ENCODE results near the gene EEF2. TPM values are rescaled to one million over a fixed set of nuclear protein-coding genes. Genes with fewer than 3 reads are reported as not detected.

EEF2 gene
- total RNA-seq, 1 experiment from 2014 or later = 1,742 TPM

- Histone ChIP-seq H3K27me3 (ENCODE audit: insufficient read depth, low read depth) (no peaks in the 10 kb centered on the region), H3K9me2 (ENCODE audit: insufficient read depth) (no peaks in the 10 kb centered on the region), H3K4me1 (replicated peaks; ENCODE audit: insufficient read depth) (no peaks in the 10 kb centered on the region), H2AFZ (no peak overlapping the region), H3F3A (ENCODE audit: insufficient read depth, low read depth) (no peaks in the 10 kb centered on the region), H3K36me3 (ENCODE audit: low read depth) (no peaks in the 10 kb centered on the region), H3K4me3 (no peak overlapping the region), H3K9me3 (ENCODE audit: insufficient read depth, low read depth) (no peaks in the 10 kb centered on the region), H3K27ac (no peak overlapping the region), H3K79me2 (ENCODE audit: low read depth) (peaks cover 6% of the 10 kb centered on the region; the same call in 1 of the 2 replicates), H3K4me2 (no peak overlapping the region), H4K20me1 (ENCODE audit: insufficient read depth) (peaks cover 15% of the 10 kb centered on the region)
- TF ChIP-seq CTCF (conservative IDR thresholded peaks at IDR 0.05) (no peak), EZH2 (IDR thresholded peaks at IDR 0.05; ENCODE audit: low read depth) (no peak)
- no TSS peak for BruUV-seq (replicated peaks)
- POLR2A ChIA-PET (ENCODE audit: unreplicated experiment) = no interaction called here
- CTCF ChIA-PET = no interaction called here
- intact Hi-C loops (cut with micrococcal nuclease; ENCODE audit: unreplicated experiment) = no loop called here
- DNase-seq = no peak
Observed at GRCh38 chr19:4015705-4016402, 30.6 kb upstream of the EEF2 start.

- ChIA-PET CTCF (no interaction called here), POLR2A (ENCODE audit: unreplicated experiment) (no interaction called here)
- no peaks in the 10 kb centered on the region for H3K27me3 ChIP-seq (ENCODE audit: insufficient read depth, low read depth)
- no peaks in the 10 kb centered on the region for H3K4me1 ChIP-seq (replicated peaks; ENCODE audit: insufficient read depth)
- H3K79me2 ChIP-seq (ENCODE audit: low read depth) = peaks cover 7% of the 10 kb centered on the region; the same call in 1 of the 2 replicates
- H3F3A ChIP-seq (ENCODE audit: insufficient read depth, low read depth) = no peaks in the 10 kb centered on the region
- H3K27ac ChIP-seq = no peak overlapping the region
- no peak for TF ChIP-seq CTCF (conservative IDR thresholded peaks at IDR 0.05)
- TF ChIP-seq EZH2 (IDR thresholded peaks at IDR 0.05; ENCODE audit: low read depth) = no peak
- no peaks in the 10 kb centered on the region for H3K36me3 ChIP-seq (ENCODE audit: low read depth)
- no peak overlapping the region for H3K4me3 ChIP-seq
- H3K9me3 ChIP-seq (ENCODE audit: insufficient read depth, low read depth) = no peaks in the 10 kb centered on the region
- no peak overlapping the region for H2AFZ ChIP-seq
- no peaks in the 10 kb centered on the region for H3K9me2 ChIP-seq (ENCODE audit: insufficient read depth)
- no TSS peak for BruUV-seq (replicated peaks)
- intact Hi-C loops (cut with micrococcal nuclease; ENCODE audit: unreplicated experiment) = no loop called here
- H3K4me2 ChIP-seq = no peak overlapping the region
- peaks cover 15% of the 10 kb centered on the region for H4K20me1 ChIP-seq (ENCODE audit: insufficient read depth)
- no peak for DNase-seq
Observed at GRCh38 chr19:4014541-4015491, 29.6 kb upstream of the EEF2 start.

GRCh38 chr19:4013886-4014540 lies 28.8 kb upstream of the EEF2 start:
- POLR2A ChIA-PET (ENCODE audit: unreplicated experiment) = no interaction called here
- no peak overlapping the region for H3K4me3 ChIP-seq
- H4K20me1 ChIP-seq (ENCODE audit: insufficient read depth) = peaks cover 15% of the 10 kb centered on the region
- H3K9me3 ChIP-seq (ENCODE audit: insufficient read depth, low read depth) = no peaks in the 10 kb centered on the region
- intact Hi-C loops (cut with micrococcal nuclease; ENCODE audit: unreplicated experiment) = no loop called here
- H3K79me2 ChIP-seq (ENCODE audit: low read depth) = peaks cover 16% of the 10 kb centered on the region
- H3K36me3 ChIP-seq (ENCODE audit: low read depth) = no peaks in the 10 kb centered on the region
- no peak overlapping the region for H3K27ac ChIP-seq
- no peaks in the 10 kb centered on the region for H3K9me2 ChIP-seq (ENCODE audit: insufficient read depth)
- H3F3A ChIP-seq (ENCODE audit: insufficient read depth, low read depth) = no peaks in the 10 kb centered on the region
- DNase-seq = no peak
- no peak for TF ChIP-seq CTCF (conservative IDR thresholded peaks at IDR 0.05)
- no peak for TF ChIP-seq EZH2 (IDR thresholded peaks at IDR 0.05; ENCODE audit: low read depth)
- no peaks in the 10 kb centered on the region for H3K27me3 ChIP-seq (ENCODE audit: insufficient read depth, low read depth)
- no TSS peak for BruUV-seq (replicated peaks)
- H3K4me2 ChIP-seq = no peak overlapping the region
- H2AFZ ChIP-seq = no peak overlapping the region
- no peaks in the 10 kb centered on the region for H3K4me1 ChIP-seq (replicated peaks; ENCODE audit: insufficient read depth)
- CTCF ChIA-PET = no interaction called here

Measured in PC-9 (cell line).